MCF 10A (cell line): ENCODE data around the gene SCYGR3. TPM values are rescaled to one million over a fixed set of nuclear protein-coding genes. Genes with fewer than 3 reads are reported as not detected.
A peak's percentile ranks its signal among the peaks of the same experiment; 100 is the strongest.

ENCODE experiments used
- BruUV-seq: library from RNA; stranded (reverse); fragments of 400-500 nt; replicated peaks from 2 replicates; lab custom pipeline; 2021; lab: Mats Ljungman, UMichigan
- CTCF ChIA-PET: fragments of 300-600 bp; sonication (Branson Sonifier 250); formaldehyde crosslinking; extraction: SDS; loops from one replicate; lab custom pipeline; 2021; ENCODE audit warnings: antibody characterized with exemption, inconsistent platforms; lab: Yijun Ruan, JAX
- POLR2A ChIA-PET: fragments of 300-600, 350-650 bp; sonication (Branson Sonifier 250); formaldehyde crosslinking; extraction: SDS; loops from one replicate; lab custom pipeline; 2020; ENCODE audit warnings: antibody characterized with exemption, inconsistent platforms; lab: Yijun Ruan, JAX
- DNase-seq: peaks from one replicate; pipeline ENCODE4 v3.0.0-alpha.2; 2018; ENCODE audit not compliant: unreplicated experiment
- H3K27ac Mint-ChIP-seq: one replicate; pipeline ENCODE4 v1.8.0; 2022; ENCODE audit warnings: mild to moderate bottlenecking, low read depth, mixed read lengths; ENCODE audit not compliant: unreplicated experiment
- H3K27me3 Mint-ChIP-seq: one replicate; pipeline ENCODE4 v1.8.0; 2022; ENCODE audit warnings: mixed read lengths; ENCODE audit not compliant: insufficient read depth, unreplicated experiment
- H3K36me3 Mint-ChIP-seq: one replicate; pipeline ENCODE4 v1.8.0; 2022; ENCODE audit warnings: mild to moderate bottlenecking, moderate library complexity, mixed read lengths; ENCODE audit not compliant: insufficient read depth, unreplicated experiment
- H3K4me1 Mint-ChIP-seq: one replicate; pipeline ENCODE4 v1.8.0; 2022; ENCODE audit warnings: mixed read lengths; ENCODE audit not compliant: insufficient read depth, unreplicated experiment
- H3K4me3 Mint-ChIP-seq: one replicate; pipeline ENCODE4 v1.8.0; 2022; ENCODE audit warnings: mild to moderate bottlenecking, moderate library complexity, mixed read lengths; ENCODE audit not compliant: unreplicated experiment
- H3K9me3 Mint-ChIP-seq: one replicate; pipeline ENCODE4 v1.8.0; 2022; ENCODE audit warnings: mixed read lengths; ENCODE audit not compliant: unreplicated experiment
- intact Hi-C: fragments of 100-400 bp; cut with micrococcal nuclease; formaldehyde crosslinking; loops from 2 replicates; pipeline ENCODE4 v1.14.1; 2022
- total RNA-seq: library from RNA; stranded (reverse); gene quantifications from 2 replicates; pipeline ENCODE4 v1.2.3, GENCODE V29; 2022
- TF ChIP-seq, protein P1 (sequence below): fragments of 200-600 bp; IDR thresholded peaks from one replicate; pipeline ENCODE4 v1.8.0; 2022; ENCODE audit warnings: antibody characterized with exemption, mild to moderate bottlenecking; ENCODE audit not compliant: unreplicated experiment

The SCYGR3 gene
- total RNA-seq, 1 experiment from 2014 or later = not detected

DNA sequence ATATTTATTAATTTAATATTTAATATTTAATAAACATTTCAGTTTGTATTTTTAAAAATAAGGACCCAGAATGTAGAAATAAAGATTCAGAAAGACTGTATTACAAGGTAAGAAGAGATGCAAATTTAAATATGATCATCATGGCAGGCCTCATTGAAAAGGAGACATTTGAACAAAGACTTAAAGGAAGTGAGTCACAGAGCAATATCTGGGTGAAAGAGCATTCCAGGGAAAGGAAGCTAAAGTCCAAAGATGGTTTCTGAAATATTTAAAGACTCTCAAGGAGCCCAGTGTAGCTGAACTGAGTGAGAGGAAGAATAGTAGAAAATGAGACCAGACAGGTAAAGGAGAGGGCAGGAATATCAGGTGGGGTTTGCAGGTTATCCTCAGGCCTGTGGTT, 8.6 kb upstream of the SCYGR3 start:
- peaks cover 5% of the 10 kb centered on the region for H3K4me1 Mint-ChIP-seq
- no TSS peak for BruUV-seq
- no peaks in the 10 kb centered on the region for H3K36me3 Mint-ChIP-seq
- H3K9me3 Mint-ChIP-seq = no peaks in the 10 kb centered on the region
- no peak overlapping the region for H3K27ac Mint-ChIP-seq
- no peaks in the 10 kb centered on the region for H3K27me3 Mint-ChIP-seq
- TF ChIP-seq, protein P1, sequence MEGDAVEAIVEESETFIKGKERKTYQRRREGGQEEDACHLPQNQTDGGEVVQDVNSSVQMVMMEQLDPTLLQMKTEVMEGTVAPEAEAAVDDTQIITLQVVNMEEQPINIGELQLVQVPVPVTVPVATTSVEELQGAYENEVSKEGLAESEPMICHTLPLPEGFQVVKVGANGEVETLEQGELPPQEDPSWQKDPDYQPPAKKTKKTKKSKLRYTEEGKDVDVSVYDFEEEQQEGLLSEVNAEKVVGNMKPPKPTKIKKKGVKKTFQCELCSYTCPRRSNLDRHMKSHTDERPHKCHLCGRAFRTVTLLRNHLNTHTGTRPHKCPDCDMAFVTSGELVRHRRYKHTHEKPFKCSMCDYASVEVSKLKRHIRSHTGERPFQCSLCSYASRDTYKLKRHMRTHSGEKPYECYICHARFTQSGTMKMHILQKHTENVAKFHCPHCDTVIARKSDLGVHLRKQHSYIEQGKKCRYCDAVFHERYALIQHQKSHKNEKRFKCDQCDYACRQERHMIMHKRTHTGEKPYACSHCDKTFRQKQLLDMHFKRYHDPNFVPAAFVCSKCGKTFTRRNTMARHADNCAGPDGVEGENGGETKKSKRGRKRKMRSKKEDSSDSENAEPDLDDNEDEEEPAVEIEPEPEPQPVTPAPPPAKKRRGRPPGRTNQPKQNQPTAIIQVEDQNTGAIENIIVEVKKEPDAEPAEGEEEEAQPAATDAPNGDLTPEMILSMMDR = no peak
- peak; percentile 13 for DNase-seq
- no peak overlapping the region for H3K4me3 Mint-ChIP-seq
- ChIA-PET CTCF (interaction anchor here (1.1 kb wide), 1 partner anchor 354 kb away, joined by 4 read pairs; no protein-coding TSS in a partner anchor), POLR2A (no interaction called here)
- intact Hi-C loops = no loop called here

DNA sequence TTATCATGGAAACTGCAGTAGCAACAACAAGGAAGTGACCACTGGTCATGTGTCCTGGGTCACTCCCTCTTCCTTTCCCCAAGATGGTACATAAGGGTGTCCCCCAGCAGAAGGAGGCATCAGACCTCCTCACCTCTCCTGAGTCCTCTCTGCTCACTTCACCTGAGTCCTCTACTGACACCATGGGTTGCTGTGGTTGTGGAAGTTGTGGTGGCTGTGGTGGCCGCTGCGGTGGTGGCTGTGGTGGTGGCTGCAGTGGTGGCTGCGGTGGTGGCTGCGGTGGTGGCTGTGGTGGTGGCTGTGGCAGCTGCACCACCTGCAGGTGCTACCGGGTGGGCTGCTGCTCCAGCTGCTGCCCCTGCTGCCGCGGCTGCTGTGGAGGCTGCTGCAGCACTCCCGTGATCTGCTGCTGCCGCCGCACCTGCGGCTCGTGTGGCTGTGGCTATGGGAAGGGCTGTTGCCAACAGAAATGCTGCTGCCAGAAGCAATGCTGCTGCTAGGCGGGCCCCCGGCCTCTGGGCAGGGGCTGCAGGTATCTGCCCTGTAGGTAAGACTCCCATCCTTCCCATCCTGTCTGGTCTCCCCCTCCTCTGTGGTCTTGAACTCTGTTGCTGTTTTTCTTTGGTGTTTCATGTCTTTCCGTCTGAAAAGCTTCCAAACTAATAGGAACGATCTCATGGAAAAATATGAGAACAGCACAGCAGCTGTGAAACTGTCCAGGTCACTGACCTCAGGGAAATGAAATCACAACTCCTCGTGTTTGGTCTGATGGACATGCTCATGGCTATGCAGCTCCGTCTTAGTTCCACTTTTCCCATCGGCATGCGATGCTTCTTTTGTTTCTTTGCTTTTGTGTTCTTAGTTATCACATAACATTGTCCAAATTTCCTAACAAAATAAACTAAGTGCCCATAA, 2.9 kb upstream of the SCYGR3 start, which contains the start of gene SCYGR4:
Gene SCYGR4, plus strand, starts transcription at position 183 of the 915 bp plus-strand sequence. Its CDS starts 0 bp downstream, at position 183.
- TF ChIP-seq, protein P1 = no peak
- no peaks in the 10 kb centered on the region for H3K4me1 Mint-ChIP-seq
- H3K36me3 Mint-ChIP-seq = no peaks in the 10 kb centered on the region
- no peaks in the 10 kb centered on the region for H3K9me3 Mint-ChIP-seq
- H3K27ac Mint-ChIP-seq = no peak within 1 kb of the TSS
- ChIA-PET CTCF (interaction anchor here (0.6 to 0.7 kb wide), 2 partner anchors 213 to 336 kb away, joined by 3 read pairs; no protein-coding TSS in a partner anchor), POLR2A (no interaction called here)
- BruUV-seq = no TSS peak
- H3K27me3 Mint-ChIP-seq = peaks cover 16% of the 10 kb centered on the region
- DNase-seq = no peak
- intact Hi-C loops = no loop called here
- H3K4me3 Mint-ChIP-seq = no peak within 1 kb of the TSS

DNA sequence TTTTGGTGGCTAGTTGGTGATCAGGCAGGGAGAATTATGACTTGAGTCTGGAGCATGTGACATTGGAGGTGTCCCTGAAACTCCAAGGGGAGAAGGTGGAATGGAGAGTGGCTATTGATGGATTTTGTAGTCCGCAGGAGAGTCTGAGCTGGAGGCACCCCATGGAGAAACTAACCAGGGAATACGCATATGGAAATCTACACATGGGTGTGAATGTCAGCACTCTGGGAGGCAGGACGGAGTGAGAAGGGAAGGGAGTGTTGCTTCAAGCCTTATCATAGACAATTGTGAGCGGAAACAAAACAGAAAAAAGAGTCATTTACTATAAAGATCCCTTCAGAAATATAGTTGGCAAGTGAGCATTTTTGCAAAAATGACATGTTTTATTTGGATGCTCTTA, 2.0 kb upstream of the SCYGR3 start:
- intact Hi-C loops = no loop called here
- H3K9me3 Mint-ChIP-seq = no peaks in the 10 kb centered on the region
- TF ChIP-seq, protein P1 = no peak

DNA sequence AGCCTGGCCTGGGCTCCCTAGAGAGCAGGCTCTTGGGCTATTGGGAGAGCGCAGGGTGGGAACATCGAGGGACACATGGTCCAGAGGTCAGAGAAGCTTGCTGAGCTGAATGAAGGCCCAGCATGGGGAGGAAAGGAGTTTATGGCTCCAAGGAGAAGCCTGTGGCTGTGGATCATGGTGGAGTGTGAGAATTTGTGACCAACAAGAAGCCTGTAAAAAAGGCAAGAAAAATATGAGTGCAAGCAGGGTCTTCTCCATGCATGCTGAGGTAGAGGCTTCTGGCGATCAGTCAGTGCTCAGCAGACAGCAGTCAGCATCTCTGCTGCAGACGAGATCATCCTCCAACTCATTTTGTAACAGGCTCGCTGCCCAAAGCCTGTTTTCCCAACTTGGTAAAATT, 1.3 kb upstream of the SCYGR3 start:
- BruUV-seq = no TSS peak
- no peaks in the 10 kb centered on the region for H3K36me3 Mint-ChIP-seq
- H3K4me3 Mint-ChIP-seq = no peak overlapping the region
- intact Hi-C loops = no loop called here
- peaks cover 16% of the 10 kb centered on the region for H3K27me3 Mint-ChIP-seq
- no peak overlapping the region for H3K27ac Mint-ChIP-seq
- no peaks in the 10 kb centered on the region for H3K4me1 Mint-ChIP-seq
- no peak for DNase-seq
- TF ChIP-seq, protein P1 = no peak
- H3K9me3 Mint-ChIP-seq = no peaks in the 10 kb centered on the region
- ChIA-PET POLR2A (interaction anchor here (0.9 kb wide), 1 partner anchor 210 kb away, joined by 3 read pairs; no protein-coding TSS in a partner anchor), CTCF (interaction anchor here (0.8 kb wide), 1 partner anchor 10 kb away, joined by 3 read pairs; no protein-coding TSS in a partner anchor)

More for the DNA sequence above, 2.0 kb upstream of the SCYGR3 start:
- Mint-ChIP-seq H3K36me3 (no peaks in the 10 kb centered on the region), H3K27me3 (peaks cover 16% of the 10 kb centered on the region), H3K27ac (no peak overlapping the region), H3K4me3 (no peak overlapping the region), H3K4me1 (no peaks in the 10 kb centered on the region)
- CTCF ChIA-PET = interaction anchor here (0.8 kb wide), 1 partner anchor 11 kb away, joined by 3 read pairs; no protein-coding TSS in a partner anchor
- no TSS peak for BruUV-seq
- POLR2A ChIA-PET = interaction anchor here (0.9 kb wide), 1 partner anchor 211 kb away, joined by 3 read pairs; no protein-coding TSS in a partner anchor
- no peak for DNase-seq
